NT2/D1 (cell line): ENCODE measurements around the gene EXT2.

ENCODE experiments used
- SUZ12 ChIP-seq: IDR thresholded peaks from 2 replicates; pipeline ENCODE4 v1.6.1; 2011; ENCODE audit not compliant: insufficient read length, insufficient read depth; ENCODE audit errors: extremely low read depth
- YY1 ChIP-seq: IDR thresholded peaks from 2 replicates; pipeline ENCODE4 v1.6.1; 2011; ENCODE audit not compliant: insufficient read length, insufficient read depth
- ZNF274 ChIP-seq: IDR thresholded peaks from 2 replicates; pipeline ENCODE4 v1.6.1; 2011; ENCODE audit warnings: mild to moderate bottlenecking, low read depth, low read length

DNA sequence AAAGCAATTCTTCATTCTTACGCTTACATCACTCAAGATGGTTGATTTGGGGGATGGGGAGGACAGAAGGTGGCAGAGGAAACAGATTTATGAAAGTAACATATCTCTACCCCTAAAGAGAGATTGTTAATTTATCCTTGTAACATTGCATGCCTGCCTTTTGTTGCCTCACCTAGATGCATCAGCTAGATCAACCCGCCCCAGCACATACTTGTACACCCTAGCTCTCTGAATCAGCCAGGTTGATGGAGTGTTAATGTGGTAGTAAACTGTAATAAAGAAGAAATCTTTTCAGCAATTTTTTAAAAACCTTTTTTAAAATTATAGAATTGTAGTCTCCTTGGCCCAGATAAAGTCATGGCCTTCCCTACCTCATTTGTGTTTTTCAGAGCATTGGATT, 51.5 kb downstream of the EXT2 start:
- TF ChIP-seq ZNF274 (no peak), YY1 (no peak), SUZ12 (no peak)
